GM12865 (cell line): Measurements from ENCODE around the gene ARAP1.

Experiments used
- DNase-seq: peaks from one replicate; pipeline ENCODE4 v3.0.0; 2010; ENCODE audit warnings: low read depth
- H3K4me3 ChIP-seq: 2 replicates; pipeline ENCODE4 v1.5.1; 2011; ENCODE audit warnings: mild to moderate bottlenecking, low read depth, low read length, control low read depth
- CTCF ChIP-seq: IDR thresholded peaks from 2 replicates; pipeline ENCODE4 v1.5.1; 2011; ENCODE audit warnings: low read length, control low read depth, low read depth, inconsistent platforms; ENCODE audit not compliant: insufficient read depth; ENCODE audit errors: missing control alignments

The ARAP1 gene

GRCh38 chr11:72652133-72652532 is 100.1 kb downstream of the ARAP1 start:
- H3K4me3 ChIP-seq, result no peak overlapping the region
- DNase-seq, result no peak
- TF ChIP-seq CTCF, result no peak

- no peak for DNase-seq
- H3K4me3 ChIP-seq, result no peak overlapping the region
- TF ChIP-seq CTCF, result no peak
Measured at GRCh38 chr11:72649215-72649976, 102.8 kb downstream of the ARAP1 start.

GRCh38 chr11:72648384-72649136 is 103.6 kb downstream of the ARAP1 start:
- TF ChIP-seq CTCF, result no peak
- H3K4me3 ChIP-seq, result no peak overlapping the region
- no peak for DNase-seq

- no peak overlapping the region for H3K4me3 ChIP-seq
- DNase-seq, result no peak
- TF ChIP-seq CTCF, result no peak
Measured at GRCh38 chr11:72647882-72648281, 104.3 kb downstream of the ARAP1 start.

- H3K4me3 ChIP-seq, result no peak overlapping the region
- no peak for TF ChIP-seq CTCF
- no peak for DNase-seq
Measured at GRCh38 chr11:72646472-72646871, 105.7 kb downstream of the ARAP1 start.

GRCh38 chr11:72646024-72646423 is 106.2 kb downstream of the ARAP1 start:
- DNase-seq, result no peak
- H3K4me3 ChIP-seq, result no peak overlapping the region
- no peak for TF ChIP-seq CTCF
